ENCODE results near the gene GALNT10.

Gene GALNT10

DNA sequence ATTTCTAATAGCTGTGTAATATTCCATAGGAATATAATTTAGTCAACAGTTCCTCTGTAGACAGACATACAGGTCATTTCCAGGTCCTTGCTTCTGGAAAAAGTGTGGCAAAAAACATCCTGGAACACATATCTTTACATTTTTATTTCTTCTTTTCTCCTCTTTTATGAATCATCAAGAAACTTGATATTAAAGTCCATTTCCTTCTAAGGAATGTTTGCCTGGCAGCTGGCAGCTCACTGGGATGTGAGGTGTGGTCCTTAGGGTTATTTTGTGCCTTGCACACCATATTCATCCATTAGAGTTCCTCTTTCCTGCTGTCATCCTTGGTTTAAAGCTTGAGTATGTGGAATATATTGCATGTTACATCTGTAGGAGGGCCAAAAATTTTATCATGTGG is 122.0 kb downstream of the GALNT10 start:
- Histone ChIP-seq H2BK12ac (ENCODE audit: low read length) (no peak overlapping the region), H2BK120ac (ENCODE audit: insufficient read depth, low read length, poor library complexity) (no peak overlapping the region), H3K14ac (ENCODE audit: low read length) (no peak overlapping the region), H3K79me2 (ENCODE audit: control insufficient read depth, insufficient read depth, low read length, poor library complexity) (no peaks in the 10 kb centered on the region), H3K79me1 (ENCODE audit: low read length) (peaks cover 6% of the 10 kb centered on the region), H3K23ac (ENCODE audit: low read length) (no peak overlapping the region), H3K4me2 (ENCODE audit: low read length) (no peak overlapping the region), H3K27ac (ENCODE audit: low read depth, low read length) (no peak overlapping the region), H3K27me3 (ENCODE audit: insufficient read depth, low read length) (no peaks in the 10 kb centered on the region), H3K9me3 (ENCODE audit: insufficient read depth, low read depth, low read length) (no peaks in the 10 kb centered on the region), H2AK5ac (ENCODE audit: low read length) (no peak overlapping the region), H3K18ac (ENCODE audit: low read length) (no peak overlapping the region), H4K8ac (ENCODE audit: low read depth, low read length) (no peak overlapping the region), H3K4me3 (ENCODE audit: low read depth, low read length) (no peak overlapping the region), H3K4ac (ENCODE audit: low read depth, low read length) (no peak overlapping the region), H3K36me3 (ENCODE audit: control insufficient read depth in 1 of 2, insufficient read depth in 2 of 2, low read length in 2 of 2) (peaks cover 4% of the 10 kb centered on the region in 2 experiments), H2AFZ (ENCODE audit: insufficient read depth, low read length, poor library complexity) (no peak overlapping the region), H3K9ac (ENCODE audit: low read length) (no peak overlapping the region), H4K91ac (ENCODE audit: low read depth, low read length) (no peak overlapping the region), H2BK5ac (ENCODE audit: low read depth, low read length, poor library complexity) (no peak overlapping the region), H4K12ac (ENCODE audit: low read depth, low read length) (no peak overlapping the region), H3K4me1 (ENCODE audit: control insufficient read depth in 1 of 2, insufficient read depth in 2 of 2, low read length in 2 of 2) (peaks cover 22 to 27% of the 10 kb centered on the region in 2 experiments)
- no peak for DNase-seq

DNA sequence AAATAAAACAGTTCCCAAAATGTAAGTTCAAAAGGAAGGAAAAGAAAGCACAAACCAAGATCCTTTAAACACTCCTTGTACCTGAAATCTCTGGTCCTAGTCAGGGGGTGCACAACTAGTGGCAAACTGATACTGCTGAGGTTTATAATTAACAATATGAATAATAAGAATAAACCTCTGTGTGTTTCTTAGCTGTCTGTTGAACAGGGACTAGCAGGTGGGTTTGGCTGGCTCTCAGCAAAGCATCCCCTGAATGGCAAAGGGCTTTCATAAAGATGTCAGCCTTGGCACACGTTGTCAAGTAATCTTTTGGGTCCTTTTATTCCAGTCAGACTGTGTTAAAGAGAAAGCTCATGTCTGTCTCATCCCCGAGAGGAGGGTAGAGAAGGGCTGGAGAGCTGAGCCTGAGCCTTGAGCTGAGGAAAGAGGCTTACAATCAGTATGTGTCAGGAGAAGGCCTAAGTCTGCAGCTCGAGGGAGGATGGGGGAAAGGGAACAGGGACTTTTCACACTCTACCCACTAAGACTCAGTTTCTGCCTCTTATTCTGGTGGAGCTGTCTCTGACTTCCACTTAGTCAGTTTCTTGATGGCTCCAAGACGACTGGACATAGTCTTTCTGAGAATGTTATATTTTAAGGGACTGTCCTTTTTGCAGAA is 123.0 kb downstream of the GALNT10 start:
- no peaks in the 10 kb centered on the region for H3K79me2 ChIP-seq (ENCODE audit: control insufficient read depth, insufficient read depth, low read length, poor library complexity)
- WGBS (ENCODE audit: extremely low coverage, insufficient coverage, insufficient read length) = no CpG with 5 or more reads among the region's 4 CpGs
- H3K9ac ChIP-seq (ENCODE audit: low read length) = no peak overlapping the region
- H4K91ac ChIP-seq (ENCODE audit: low read depth, low read length) = no peak overlapping the region
- H2AFZ ChIP-seq (ENCODE audit: insufficient read depth, low read length, poor library complexity) = no peak overlapping the region
- peaks cover 6% of the 10 kb centered on the region for H3K79me1 ChIP-seq (ENCODE audit: low read length)
- H2BK5ac ChIP-seq (ENCODE audit: low read depth, low read length, poor library complexity) = no peak overlapping the region
- no peaks in the 10 kb centered on the region for H3K9me3 ChIP-seq (ENCODE audit: insufficient read depth, low read depth, low read length)
- no peak overlapping the region for H3K4ac ChIP-seq (ENCODE audit: low read depth, low read length)
- H2BK12ac ChIP-seq (ENCODE audit: low read length) = no peak overlapping the region
- H2AK5ac ChIP-seq (ENCODE audit: low read length) = no peak overlapping the region
- H3K4me2 ChIP-seq (ENCODE audit: low read length) = no peak overlapping the region
- H3K14ac ChIP-seq (ENCODE audit: low read length) = no peak overlapping the region
- H3K23ac ChIP-seq (ENCODE audit: low read length) = no peak overlapping the region
- H3K36me3 ChIP-seq (ENCODE audit: control insufficient read depth in 1 of 2, insufficient read depth in 2 of 2, low read length in 2 of 2) = peaks cover 4% of the 10 kb centered on the region in 2 experiments
- H4K8ac ChIP-seq (ENCODE audit: low read depth, low read length) = no peak overlapping the region
- H4K12ac ChIP-seq (ENCODE audit: low read depth, low read length) = no peak overlapping the region
- H3K4me1 ChIP-seq (ENCODE audit: control insufficient read depth in 1 of 2, insufficient read depth in 2 of 2, low read length in 2 of 2) = peaks cover 18 to 23% of the 10 kb centered on the region in 2 experiments
- H3K27me3 ChIP-seq (ENCODE audit: insufficient read depth, low read length) = no peaks in the 10 kb centered on the region
- no peak overlapping the region for H2BK120ac ChIP-seq (ENCODE audit: insufficient read depth, low read length, poor library complexity)
- H3K4me3 ChIP-seq (ENCODE audit: low read depth, low read length) = no peak overlapping the region
- no peak overlapping the region for H3K18ac ChIP-seq (ENCODE audit: low read length)
- no peak for DNase-seq
- H3K27ac ChIP-seq (ENCODE audit: low read depth, low read length) = no peak overlapping the region

DNA sequence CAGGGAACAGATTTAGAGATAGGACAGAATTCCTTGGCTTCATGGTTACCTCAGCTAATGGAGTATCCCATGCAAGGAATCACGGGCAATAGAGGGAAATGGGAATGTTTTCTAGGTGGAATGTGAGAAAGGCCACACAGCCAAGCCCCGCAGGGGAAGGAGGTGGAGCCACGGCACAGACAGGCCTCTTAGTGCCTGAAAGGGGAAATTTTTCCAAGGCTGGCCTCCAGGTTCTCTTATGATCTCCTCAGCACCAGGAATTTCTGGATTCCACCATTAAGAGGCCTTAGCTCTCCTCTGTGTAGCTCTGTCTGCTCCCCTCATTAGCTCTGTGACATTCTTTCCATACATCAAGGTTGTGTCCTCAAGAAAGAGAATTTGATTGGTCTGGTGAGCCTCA is 124.7 kb downstream of the GALNT10 start:
- Histone ChIP-seq H2AK5ac (ENCODE audit: low read length) (no peak overlapping the region), H2BK12ac (ENCODE audit: low read length) (no peak overlapping the region), H3K4me3 (ENCODE audit: low read depth, low read length) (no peak overlapping the region), H3K23ac (ENCODE audit: low read length) (no peak overlapping the region), H3K79me1 (ENCODE audit: low read length) (peaks cover 6% of the 10 kb centered on the region), H3K27ac (ENCODE audit: low read depth, low read length) (peak overlapping the region; percentile 79), H4K8ac (ENCODE audit: low read depth, low read length) (no peak overlapping the region), H2AFZ (ENCODE audit: insufficient read depth, low read length, poor library complexity) (no peak overlapping the region), H4K12ac (ENCODE audit: low read depth, low read length) (no peak overlapping the region), H3K9ac (ENCODE audit: low read length) (no peak overlapping the region), H3K27me3 (ENCODE audit: insufficient read depth, low read length) (no peaks in the 10 kb centered on the region), H3K14ac (ENCODE audit: low read length) (no peak overlapping the region), H4K91ac (ENCODE audit: low read depth, low read length) (no peak overlapping the region), H3K4me1 (ENCODE audit: control insufficient read depth in 1 of 2, insufficient read depth in 2 of 2, low read length in 2 of 2) (peaks cover 9 to 13% of the 10 kb centered on the region in 2 experiments), H3K36me3 (ENCODE audit: control insufficient read depth in 1 of 2, insufficient read depth in 2 of 2, low read length in 2 of 2) (peaks cover 4 to 6% of the 10 kb centered on the region in 2 experiments), H2BK5ac (ENCODE audit: low read depth, low read length, poor library complexity) (peak overlapping the region; percentile 11), H3K4ac (ENCODE audit: low read depth, low read length) (no peak overlapping the region), H3K79me2 (ENCODE audit: control insufficient read depth, insufficient read depth, low read length, poor library complexity) (no peaks in the 10 kb centered on the region), H3K18ac (ENCODE audit: low read length) (no peak overlapping the region), H3K9me3 (ENCODE audit: insufficient read depth, low read depth, low read length) (no peaks in the 10 kb centered on the region), H3K4me2 (ENCODE audit: low read length) (no peak overlapping the region), H2BK120ac (ENCODE audit: insufficient read depth, low read length, poor library complexity) (no peak overlapping the region)
- DNase-seq = peak in 1 of 2 donors; percentile 32
- no CpG with 5 or more reads among the region's 3 CpGs for WGBS (ENCODE audit: extremely low coverage, insufficient coverage, insufficient read length)

DNA sequence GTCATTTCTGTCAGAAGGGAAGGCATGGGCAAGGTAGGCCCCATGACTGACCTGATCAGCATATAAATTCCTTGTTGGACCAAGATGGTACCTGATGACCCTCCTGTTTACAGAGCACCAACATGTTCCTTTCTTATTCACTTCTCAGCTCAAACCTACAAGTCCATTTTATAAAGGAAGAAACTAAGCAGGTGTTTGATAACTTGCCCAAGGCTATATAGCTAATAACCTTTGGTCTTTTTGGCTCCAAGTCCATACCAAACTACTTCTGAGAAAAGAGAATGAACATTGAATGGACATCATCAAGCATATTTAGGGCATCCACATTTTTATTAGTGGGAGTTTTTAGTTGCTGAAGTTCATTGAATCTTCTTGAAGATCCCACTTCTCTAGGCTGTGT is 125.2 kb downstream of the GALNT10 start:
- Histone ChIP-seq H3K4ac (ENCODE audit: low read depth, low read length) (peak overlapping the region; percentile 56), H3K27ac (ENCODE audit: low read depth, low read length) (peak overlapping the region; percentile 79), H3K79me2 (ENCODE audit: control insufficient read depth, insufficient read depth, low read length, poor library complexity) (no peaks in the 10 kb centered on the region), H4K8ac (ENCODE audit: low read depth, low read length) (no peak overlapping the region), H2BK12ac (ENCODE audit: low read length) (peak overlapping the region; percentile 23), H2BK120ac (ENCODE audit: insufficient read depth, low read length, poor library complexity) (peak overlapping the region; percentile 31), H3K4me2 (ENCODE audit: low read length) (no peak overlapping the region), H3K9me3 (ENCODE audit: insufficient read depth, low read depth, low read length) (no peaks in the 10 kb centered on the region), H3K4me3 (ENCODE audit: low read depth, low read length) (no peak overlapping the region), H3K36me3 (ENCODE audit: control insufficient read depth in 1 of 2, insufficient read depth in 2 of 2, low read length in 2 of 2) (peaks cover 4 to 6% of the 10 kb centered on the region in 2 experiments), H3K23ac (ENCODE audit: low read length) (no peak overlapping the region), H3K79me1 (ENCODE audit: low read length) (peaks cover 6% of the 10 kb centered on the region), H2AFZ (ENCODE audit: insufficient read depth, low read length, poor library complexity) (no peak overlapping the region), H2BK5ac (ENCODE audit: low read depth, low read length, poor library complexity) (peak overlapping the region; percentile 11), H4K91ac (ENCODE audit: low read depth, low read length) (peak overlapping the region; percentile 66), H3K9ac (ENCODE audit: low read length) (no peak overlapping the region), H2AK5ac (ENCODE audit: low read length) (peak overlapping the region; percentile 49), H3K18ac (ENCODE audit: low read length) (peak overlapping the region; percentile 73), H4K12ac (ENCODE audit: low read depth, low read length) (no peak overlapping the region), H3K4me1 (ENCODE audit: control insufficient read depth in 1 of 2, insufficient read depth in 2 of 2, low read length in 2 of 2) (peaks cover 9 to 13% of the 10 kb centered on the region in 2 experiments), H3K27me3 (ENCODE audit: insufficient read depth, low read length) (no peaks in the 10 kb centered on the region), H3K14ac (ENCODE audit: low read length) (peak overlapping the region; percentile 69)
- no peak for DNase-seq
